HG02981 (cell line): Measurements from ENCODE around the gene PWWP2B.

Source experiments
- ATAC-seq: cut with Tn5 transposase; IDR thresholded peaks from one replicate; pipeline ENCODE4 v1.9.1; 2021; ENCODE audit warnings: mild to moderate bottlenecking, moderate library complexity; ENCODE audit not compliant: unreplicated experiment

Gene PWWP2B

DNA sequence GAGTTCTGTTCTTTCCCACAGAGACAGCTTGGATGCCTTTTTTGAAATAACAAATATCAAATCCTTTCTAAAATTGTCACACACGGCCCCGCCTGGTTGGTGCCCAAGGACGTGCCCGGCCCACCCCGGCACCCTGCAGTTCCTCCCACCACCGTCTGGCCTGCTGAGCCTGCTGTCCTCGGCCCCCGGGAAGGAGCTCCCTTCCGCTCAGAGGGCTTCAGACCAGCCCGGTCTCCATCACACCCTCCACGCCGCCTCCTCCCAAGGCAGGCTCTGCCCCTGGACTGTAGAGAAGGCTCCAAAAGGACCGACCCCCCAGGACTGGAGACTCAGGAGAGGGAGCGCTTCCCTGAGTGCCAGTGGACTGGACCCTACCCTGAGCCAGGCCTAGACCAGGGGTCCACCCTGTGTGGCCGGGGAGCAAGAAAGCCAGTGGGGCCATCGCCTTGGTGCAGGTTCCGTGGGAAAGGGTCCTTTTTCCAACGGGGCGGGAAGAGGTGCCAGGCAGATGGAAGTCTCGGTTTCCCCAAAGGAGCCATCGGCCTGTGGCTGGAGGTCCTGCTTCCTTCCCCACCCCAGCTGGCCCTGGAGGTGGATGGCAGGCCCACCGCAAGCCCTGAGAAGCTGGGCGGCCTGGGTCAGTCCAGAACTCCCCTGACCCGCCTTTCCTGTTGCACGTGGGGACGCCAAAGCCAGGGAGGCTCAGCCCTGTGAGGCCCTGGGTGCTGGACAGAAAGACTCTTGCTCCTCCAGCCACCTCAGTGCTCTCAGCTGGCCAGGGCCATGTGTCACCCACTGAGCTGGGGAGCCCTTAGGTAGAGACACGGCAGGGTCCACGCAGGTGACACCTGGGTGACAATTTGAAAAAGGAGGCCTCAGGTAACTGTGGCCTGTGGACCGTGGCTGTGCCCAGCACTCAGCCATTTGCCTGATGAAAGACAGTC, 69.8 kb downstream of the PWWP2B start:
- ATAC-seq = no peak
